ENCODE data around the gene TRMT2A.
"Not testable (repeated sequence)": the region's sequence is repeated elsewhere in the genome, so short reads cannot be mapped to it uniquely, and the experiment has no call there.

Gene TRMT2A

GRCh38 chr22:20071524-20071972, 45.5 kb downstream of the TRMT2A start:
- Mint-ChIP-seq H3K36me3 (ENCODE audit: low read depth) (no peaks in the 10 kb centered on the region), H3K9me3 (no peaks in the 10 kb centered on the region), H3K27ac (no peak overlapping the region), H3K27me3 (ENCODE audit: low read depth) (no peaks in the 10 kb centered on the region), H3K4me1 (ENCODE audit: low read depth) (no peaks in the 10 kb centered on the region), H3K4me3 (no peak overlapping the region)
- no peak for DNase-seq (ENCODE audit: low spot score)

GRCh38 chr22:20069331-20070042, 47.5 kb downstream of the TRMT2A start:
- no peak for DNase-seq (ENCODE audit: low spot score)
- H3K4me1 Mint-ChIP-seq (ENCODE audit: low read depth) = no peaks in the 10 kb centered on the region
- H3K4me3 Mint-ChIP-seq = no peak overlapping the region
- H3K9me3 Mint-ChIP-seq = no peaks in the 10 kb centered on the region
- H3K36me3 Mint-ChIP-seq (ENCODE audit: low read depth) = no peaks in the 10 kb centered on the region
- H3K27ac Mint-ChIP-seq = no peak overlapping the region
- no peaks in the 10 kb centered on the region for H3K27me3 Mint-ChIP-seq (ENCODE audit: low read depth)

GRCh38 chr22:20068640-20069039, 48.4 kb downstream of the TRMT2A start:
- no peak overlapping the region for H3K27ac Mint-ChIP-seq
- H3K27me3 Mint-ChIP-seq (ENCODE audit: low read depth) = no peaks in the 10 kb centered on the region
- no peak overlapping the region for H3K4me3 Mint-ChIP-seq
- H3K9me3 Mint-ChIP-seq = no peaks in the 10 kb centered on the region
- no peaks in the 10 kb centered on the region for H3K4me1 Mint-ChIP-seq (ENCODE audit: low read depth)
- no peak for DNase-seq (ENCODE audit: low spot score)
- H3K36me3 Mint-ChIP-seq (ENCODE audit: low read depth) = no peaks in the 10 kb centered on the region

- H3K27me3 Mint-ChIP-seq (ENCODE audit: low read depth); H3K4me3 Mint-ChIP-seq; H3K27ac Mint-ChIP-seq; H3K4me1 Mint-ChIP-seq (ENCODE audit: low read depth); DNase-seq (ENCODE audit: low spot score); H3K9me3 Mint-ChIP-seq; H3K36me3 Mint-ChIP-seq (ENCODE audit: low read depth): not testable (repeated sequence)
Measured at GRCh38 chr22:20067384-20067682, 49.7 kb downstream of the TRMT2A start.

- Mint-ChIP-seq H3K36me3 (ENCODE audit: low read depth) (peaks cover 1% of the 10 kb centered on the region), H3K4me3 (no peak overlapping the region), H3K27ac (no peak overlapping the region), H3K9me3 (no peaks in the 10 kb centered on the region), H3K27me3 (ENCODE audit: low read depth) (no peaks in the 10 kb centered on the region), H3K4me1 (ENCODE audit: low read depth) (no peaks in the 10 kb centered on the region)
- no peak for DNase-seq (ENCODE audit: low spot score)
Measured at GRCh38 chr22:20066617-20067383, 50.2 kb downstream of the TRMT2A start.

- no peaks in the 10 kb centered on the region for H3K9me3 Mint-ChIP-seq
- no peak for DNase-seq (ENCODE audit: low spot score)
- H3K27me3 Mint-ChIP-seq (ENCODE audit: low read depth) = no peaks in the 10 kb centered on the region
- H3K27ac Mint-ChIP-seq = no peak overlapping the region
- H3K36me3 Mint-ChIP-seq (ENCODE audit: low read depth) = peaks cover 1% of the 10 kb centered on the region
- H3K4me1 Mint-ChIP-seq (ENCODE audit: low read depth) = no peaks in the 10 kb centered on the region
- no peak overlapping the region for H3K4me3 Mint-ChIP-seq
Measured at GRCh38 chr22:20065896-20066616, 51.0 kb downstream of the TRMT2A start.

- H3K27ac Mint-ChIP-seq = no peak overlapping the region
- H3K9me3 Mint-ChIP-seq = no peaks in the 10 kb centered on the region
- peaks cover 1% of the 10 kb centered on the region for H3K36me3 Mint-ChIP-seq (ENCODE audit: low read depth)
- no peak for DNase-seq (ENCODE audit: low spot score)
- no peak overlapping the region for H3K4me3 Mint-ChIP-seq
- peaks cover under 1% of the 10 kb centered on the region for H3K4me1 Mint-ChIP-seq (ENCODE audit: low read depth)
- H3K27me3 Mint-ChIP-seq (ENCODE audit: low read depth) = no peaks in the 10 kb centered on the region
Measured at GRCh38 chr22:20064545-20065262, 52.3 kb downstream of the TRMT2A start.

- no peaks in the 10 kb centered on the region for H3K27me3 Mint-ChIP-seq (ENCODE audit: low read depth)
- H3K9me3 Mint-ChIP-seq = no peaks in the 10 kb centered on the region
- H3K36me3 Mint-ChIP-seq (ENCODE audit: low read depth) = peaks cover 1% of the 10 kb centered on the region
- no peak overlapping the region for H3K4me3 Mint-ChIP-seq
- DNase-seq (ENCODE audit: low spot score) = no peak
- peaks cover 5% of the 10 kb centered on the region for H3K4me1 Mint-ChIP-seq (ENCODE audit: low read depth)
- no peak overlapping the region for H3K27ac Mint-ChIP-seq
Measured at GRCh38 chr22:20064140-20064480, 52.9 kb downstream of the TRMT2A start.

- H3K4me3 Mint-ChIP-seq = no peak overlapping the region
- H3K36me3 Mint-ChIP-seq (ENCODE audit: low read depth) = peaks cover 1% of the 10 kb centered on the region
- no peak for DNase-seq (ENCODE audit: low spot score)
- peaks cover 10% of the 10 kb centered on the region for H3K4me1 Mint-ChIP-seq (ENCODE audit: low read depth)
- H3K27me3 Mint-ChIP-seq (ENCODE audit: low read depth) = no peaks in the 10 kb centered on the region
- H3K27ac Mint-ChIP-seq = no peak overlapping the region
- no peaks in the 10 kb centered on the region for H3K9me3 Mint-ChIP-seq
Measured at GRCh38 chr22:20063271-20064139, 53.5 kb downstream of the TRMT2A start.

- no peak overlapping the region for H3K4me3 Mint-ChIP-seq
- H3K36me3 Mint-ChIP-seq (ENCODE audit: low read depth) = peaks cover 5% of the 10 kb centered on the region
- H3K4me1 Mint-ChIP-seq (ENCODE audit: low read depth) = peaks cover 11% of the 10 kb centered on the region
- H3K27ac Mint-ChIP-seq = no peak overlapping the region
- DNase-seq (ENCODE audit: low spot score) = no peak
- H3K9me3 Mint-ChIP-seq = no peaks in the 10 kb centered on the region
- H3K27me3 Mint-ChIP-seq (ENCODE audit: low read depth) = no peaks in the 10 kb centered on the region
Measured at GRCh38 chr22:20062766-20063083, 54.3 kb downstream of the TRMT2A start.

- Mint-ChIP-seq H3K4me1 (ENCODE audit: low read depth) (peaks cover 11% of the 10 kb centered on the region), H3K27ac (no peak overlapping the region), H3K27me3 (ENCODE audit: low read depth) (no peaks in the 10 kb centered on the region), H3K9me3 (no peaks in the 10 kb centered on the region), H3K36me3 (ENCODE audit: low read depth) (peaks cover 5% of the 10 kb centered on the region), H3K4me3 (no peak overlapping the region)
- DNase-seq (ENCODE audit: low spot score) = no peak
Measured at GRCh38 chr22:20062043-20062765, 54.8 kb downstream of the TRMT2A start.
